ENCODE results near the gene GIPC3.

Gene GIPC3

DNA sequence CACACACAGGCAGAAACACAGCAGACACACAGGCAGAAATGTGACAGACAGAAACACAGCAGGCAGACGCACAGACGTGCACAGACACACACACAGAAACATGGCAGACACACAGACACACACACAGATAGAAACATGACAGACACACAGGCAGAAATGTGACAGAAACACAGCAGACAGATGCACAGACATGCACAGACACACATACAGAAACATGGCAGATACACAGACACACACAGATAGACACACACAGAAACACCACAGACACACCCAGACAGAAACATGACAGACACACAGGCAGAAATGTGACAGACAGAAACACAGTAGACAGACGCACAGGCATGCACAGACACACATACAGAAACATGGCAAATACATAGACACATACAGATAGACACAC is 20.1 kb downstream of the GIPC3 start:
- no peak for DNase-seq (ENCODE audit: low spot score)

DNA sequence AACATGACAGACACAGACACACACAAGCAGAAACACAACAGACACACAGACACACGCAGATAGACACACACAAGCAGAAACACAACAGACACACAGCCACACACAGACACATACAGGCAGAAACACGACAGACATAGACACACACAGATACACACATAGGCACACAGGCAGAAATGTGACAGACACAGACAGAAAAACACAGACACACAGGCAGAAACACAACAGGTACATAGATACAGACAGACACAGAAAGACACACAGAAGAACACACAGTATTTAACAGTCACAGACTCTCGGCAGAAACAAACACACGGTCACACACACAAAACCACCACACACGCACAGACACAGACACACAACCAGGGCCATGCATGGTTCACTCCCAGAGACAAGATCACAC is 20.5 kb downstream of the GIPC3 start:
- no peak for DNase-seq (ENCODE audit: low spot score)

DNA sequence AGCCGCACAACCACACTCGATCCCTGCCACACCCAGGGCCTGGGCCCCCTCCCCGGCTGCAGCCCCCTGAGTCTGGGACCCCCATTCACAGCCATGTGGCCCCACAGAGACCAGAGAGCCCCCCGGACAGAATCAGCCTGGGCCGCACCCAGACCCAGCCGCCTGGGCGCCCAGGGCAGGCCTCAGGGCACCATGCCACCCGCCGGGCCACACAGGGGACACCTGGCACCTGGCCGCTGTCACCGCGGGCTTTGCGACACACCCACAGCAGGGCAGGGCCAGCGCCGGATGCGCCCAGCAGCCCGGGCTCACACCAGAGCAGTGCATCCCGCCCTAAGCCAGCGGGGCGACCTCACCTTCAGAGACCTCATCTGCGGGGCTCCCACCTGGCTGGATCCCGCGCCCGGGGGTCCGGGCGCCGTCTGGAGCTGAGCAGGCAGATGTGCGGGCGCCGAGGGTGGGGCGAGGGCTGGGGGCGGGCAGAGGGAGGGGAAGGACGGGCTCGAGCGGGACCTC is 21.0 kb downstream of the GIPC3 start:
- DNase-seq (ENCODE audit: low spot score), result peak; percentile 54

DNA sequence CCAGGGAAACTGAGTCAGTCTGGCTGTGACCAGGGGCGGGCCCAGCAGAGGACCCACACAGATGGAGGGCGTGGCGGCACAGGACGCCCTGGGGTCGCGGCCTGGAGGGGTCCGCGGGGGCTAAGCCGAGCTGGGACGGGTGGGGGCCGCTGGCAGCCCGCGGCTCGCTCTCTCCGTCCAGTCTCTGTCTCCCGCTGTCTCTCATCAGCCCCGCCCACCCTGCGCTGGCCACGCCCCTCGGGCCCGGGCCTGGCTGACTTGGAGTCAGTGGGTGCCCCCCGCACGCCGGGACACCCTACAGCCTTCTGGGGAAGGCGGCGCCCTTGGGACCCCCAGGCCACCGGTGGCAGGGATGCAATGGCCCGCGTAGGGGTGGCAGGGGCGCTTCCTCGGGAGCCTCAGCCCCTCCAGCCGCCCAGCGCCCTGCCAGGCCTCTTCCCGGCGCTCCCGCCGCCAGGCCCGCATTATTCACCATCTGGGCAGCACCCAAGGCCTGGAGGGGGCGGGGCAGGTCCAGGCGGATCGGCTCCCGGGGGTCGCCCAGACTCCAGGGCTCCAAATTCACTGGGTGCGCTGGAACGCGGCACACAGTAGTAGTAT is 21.5 kb downstream of the GIPC3 start, which contains the start of gene TBXA2R:
Gene TBXA2R, minus strand, starts transcription at position 186 of the 600 bp plus-strand sequence. CDS start 6,241 bp downstream, outside the sequence.
- DNase-seq (ENCODE audit: low spot score), result peak; percentile 96

DNA sequence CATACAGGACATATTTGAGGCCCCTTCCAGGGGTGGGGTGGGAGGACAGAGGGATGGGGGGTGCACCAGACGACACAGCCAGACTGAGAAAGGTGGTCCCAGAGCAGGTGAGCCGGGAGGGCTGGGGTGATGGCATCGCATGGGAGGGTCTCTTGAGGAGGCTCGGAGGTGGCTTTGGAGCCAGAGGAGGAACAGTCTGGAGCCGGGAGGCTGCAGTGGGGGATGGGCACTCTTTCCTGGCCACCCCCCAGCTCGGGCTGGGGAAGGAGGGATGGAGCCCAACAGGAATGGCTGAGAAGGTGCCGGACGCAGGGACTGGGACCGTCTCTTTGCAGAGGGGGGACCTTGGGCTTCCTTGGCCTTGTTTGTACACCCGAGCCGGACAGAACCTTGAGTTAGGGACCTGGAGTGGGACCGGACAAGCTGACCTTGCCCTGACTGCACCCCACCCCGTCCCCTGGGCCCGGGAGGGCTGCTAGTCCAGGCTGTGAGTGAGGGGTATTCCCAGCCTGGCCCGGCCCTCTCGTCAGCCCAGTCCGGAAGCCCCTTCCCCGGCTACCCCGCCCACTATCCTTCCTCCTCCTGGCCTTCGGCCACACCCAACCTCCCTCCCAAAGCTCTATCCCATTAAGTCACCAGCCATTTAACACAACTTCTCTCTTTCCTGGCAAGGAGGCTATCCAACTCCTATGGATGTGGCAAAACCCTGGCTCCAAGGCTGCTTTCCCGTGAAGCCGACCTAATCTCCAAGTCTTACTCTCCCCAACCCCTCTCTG is 22.2 kb downstream of the GIPC3 start:
- DNase-seq (ENCODE audit: low spot score), result peak; percentile 71

DNA sequence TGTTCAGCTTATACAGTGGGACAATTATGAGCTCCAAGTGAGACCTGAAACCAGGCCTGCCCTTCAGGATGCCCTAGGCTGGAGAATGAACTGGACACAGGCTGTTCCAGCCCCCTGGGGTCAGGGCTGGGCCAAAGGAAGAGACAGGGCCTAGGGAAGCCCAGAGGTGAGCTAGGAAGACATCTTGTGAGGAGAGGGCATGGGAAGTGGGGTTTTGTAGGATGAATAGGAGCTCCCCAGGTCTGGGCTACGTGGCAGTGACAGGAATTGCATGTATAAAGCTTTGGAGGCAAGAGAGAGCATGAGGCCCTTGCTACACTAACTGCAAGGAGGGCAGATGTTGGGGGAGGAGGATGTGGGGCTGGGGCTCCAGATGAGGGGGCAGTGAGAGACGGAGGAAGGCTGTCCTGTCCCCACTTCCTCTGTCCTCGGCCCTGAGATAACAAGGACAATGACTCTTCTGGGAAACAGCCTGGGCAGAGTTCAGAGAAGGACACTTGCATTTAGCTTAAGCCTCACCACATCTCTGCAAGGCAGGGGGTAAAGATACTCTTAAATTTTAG is 22.9 kb downstream of the GIPC3 start:
- DNase-seq (ENCODE audit: low spot score), result no peak

DNA sequence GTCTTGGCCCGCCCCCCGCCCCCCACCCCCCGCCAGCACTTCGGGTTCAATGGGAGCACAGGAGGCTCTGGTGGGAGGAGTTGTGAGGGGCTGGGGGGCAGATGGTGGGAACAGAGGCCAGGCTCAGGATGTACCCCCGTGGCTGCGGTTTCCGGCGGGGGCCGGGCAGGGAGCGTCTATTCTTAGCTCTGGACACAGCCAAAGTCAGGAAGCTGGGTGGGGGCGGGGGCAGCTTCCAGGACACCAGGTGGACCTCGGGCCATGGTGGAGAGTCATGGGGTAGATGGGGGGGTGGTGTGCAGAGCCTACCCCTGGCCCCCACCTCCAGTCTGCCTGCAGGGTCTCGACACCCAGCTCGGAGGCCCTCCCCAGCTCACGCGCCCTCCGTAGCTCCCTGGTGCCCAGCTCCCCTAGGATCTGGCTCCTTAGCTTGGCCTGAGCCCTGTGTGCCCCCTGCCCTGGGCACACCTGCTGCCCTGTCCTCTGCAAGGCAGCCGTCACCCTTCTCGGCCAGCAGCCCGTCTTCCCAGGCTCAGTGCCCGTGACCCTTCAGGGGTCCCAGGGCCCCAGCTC is 23.6 kb downstream of the GIPC3 start:
- no peak for DNase-seq (ENCODE audit: low spot score)

DNA sequence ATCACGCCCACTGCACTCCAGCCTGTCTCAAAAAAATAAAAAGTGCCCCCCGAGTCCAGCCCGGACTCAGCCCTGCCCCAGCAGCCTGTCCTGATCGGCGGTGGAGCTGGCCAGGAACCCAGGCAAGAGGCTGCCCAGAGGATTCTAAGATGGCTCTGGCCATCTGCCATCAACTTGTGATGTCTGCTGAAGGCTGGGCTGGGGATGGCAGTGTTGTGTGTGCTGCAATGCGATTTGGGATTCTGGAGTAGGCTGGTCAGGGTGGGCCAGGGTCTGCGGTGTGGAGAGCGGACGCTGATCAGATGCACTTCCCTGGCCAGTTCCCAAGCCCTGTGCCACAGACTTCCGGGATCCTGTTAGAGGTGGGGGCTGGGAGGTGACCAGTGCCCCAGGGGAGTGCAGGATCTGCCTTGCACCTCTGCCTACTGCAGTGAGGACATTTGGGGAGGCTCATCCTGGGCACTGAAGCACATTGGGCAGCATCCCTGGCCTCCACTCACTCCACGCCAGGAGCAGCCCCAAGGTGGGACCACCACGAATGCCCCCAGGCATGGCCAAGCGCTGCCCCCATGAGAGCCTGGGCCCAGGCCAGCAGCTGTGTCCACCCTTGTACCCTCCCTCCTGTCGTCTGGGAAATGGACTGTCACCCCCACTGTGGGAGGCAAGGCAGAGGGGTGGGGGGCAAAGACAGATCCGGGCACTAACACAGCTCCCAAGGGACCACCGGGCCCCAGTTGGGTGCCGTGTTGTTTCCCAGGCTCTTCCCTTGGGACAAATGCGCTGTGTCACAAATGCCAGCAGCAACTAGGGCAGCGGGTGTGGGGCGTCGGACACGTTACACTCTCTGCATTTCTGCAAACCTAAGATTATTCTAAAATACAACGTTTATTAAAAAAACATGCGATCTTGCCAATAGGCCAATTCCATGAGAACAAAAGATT is 24.8 kb downstream of the GIPC3 start:
- no peak for DNase-seq (ENCODE audit: low spot score)

DNA sequence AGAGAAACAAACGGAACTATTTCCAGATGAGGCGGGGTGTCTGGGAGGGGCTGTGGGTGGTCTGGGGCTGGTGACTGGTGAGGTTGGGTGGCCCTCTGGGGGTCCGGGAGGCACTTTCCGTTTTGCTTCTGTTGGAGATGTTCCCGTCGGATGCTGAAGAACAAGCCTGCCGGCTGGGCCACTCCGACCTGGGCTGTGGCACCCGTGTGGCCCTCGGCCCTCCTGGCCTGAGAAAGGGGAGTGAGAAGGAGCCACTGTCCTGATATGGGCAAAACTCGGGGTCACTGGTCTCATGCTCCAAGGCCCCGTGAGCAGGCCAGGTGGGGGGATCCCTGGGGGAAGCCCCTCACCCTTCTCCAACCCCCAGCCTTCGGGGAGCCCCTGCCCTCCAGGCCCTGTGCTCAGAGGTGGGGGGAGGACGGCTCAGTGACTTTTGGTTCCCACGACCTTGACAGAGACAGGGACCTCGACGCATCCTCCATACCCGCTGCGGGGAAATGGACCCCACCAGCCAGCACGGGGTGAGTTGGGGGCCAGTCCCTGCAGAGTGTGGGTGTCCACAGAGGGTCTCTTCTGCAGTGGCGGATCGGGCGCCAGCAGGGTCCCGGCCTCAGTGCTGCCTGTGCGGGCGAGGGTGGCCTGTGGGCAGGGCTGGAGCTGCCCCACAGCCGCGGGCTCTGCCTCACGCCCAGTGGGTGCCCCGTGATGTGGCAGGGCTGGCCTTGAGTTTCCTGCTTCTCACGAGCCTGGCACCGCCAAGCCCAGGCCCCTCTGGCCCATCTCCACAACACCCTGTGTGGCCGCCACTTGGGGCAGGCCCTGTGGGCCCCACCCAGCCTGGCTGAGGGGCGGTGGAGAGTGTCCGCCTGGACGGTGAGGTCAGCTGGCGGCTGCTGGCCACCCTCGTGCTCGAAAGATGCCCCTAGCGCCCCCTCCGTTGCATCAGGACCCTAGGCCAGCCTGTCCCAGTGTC is 25.8 kb downstream of the GIPC3 start:
- DNase-seq (ENCODE audit: low spot score), result no peak

DNA sequence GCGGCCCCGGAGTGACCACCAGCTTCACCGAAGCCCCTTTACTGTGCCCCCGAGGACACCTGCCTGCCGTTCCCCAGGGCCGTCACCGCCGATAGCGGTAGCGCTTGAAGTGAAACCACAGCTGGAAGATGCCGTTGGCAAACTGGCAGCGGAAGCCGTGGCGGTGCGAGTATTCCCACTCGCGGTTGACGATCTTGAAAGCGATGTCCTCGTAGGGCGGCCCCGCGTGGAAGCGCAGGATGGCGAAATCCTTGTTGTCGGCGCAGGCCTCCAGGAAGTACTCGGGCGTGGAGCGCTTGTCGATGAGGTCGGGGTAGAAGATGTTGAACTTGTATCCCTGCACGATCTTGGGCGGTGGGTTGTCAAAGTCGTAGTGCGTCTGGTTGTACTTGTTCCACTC is 26.6 kb downstream of the GIPC3 start:
- DNase-seq (ENCODE audit: low spot score), result no peak

DNA sequence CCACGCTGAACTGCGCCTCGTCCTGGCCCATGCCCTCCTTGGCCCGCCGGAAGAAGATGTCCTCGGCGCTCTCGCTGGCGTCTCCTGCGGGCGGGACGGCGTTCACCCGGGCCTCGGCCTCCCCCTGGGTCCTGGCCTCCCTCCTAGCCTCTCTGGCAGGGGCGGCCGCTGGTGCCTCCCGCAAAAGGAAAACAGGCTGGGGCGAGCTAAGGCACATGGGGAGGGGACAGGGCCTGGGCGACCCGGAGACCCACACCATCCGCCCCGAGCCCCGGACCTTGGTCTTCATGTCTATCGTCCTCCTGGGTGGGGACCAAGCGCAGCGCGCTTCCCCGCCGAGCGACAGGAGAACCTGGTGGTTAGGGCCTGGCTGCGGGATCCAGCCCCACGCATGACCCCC is 27.1 kb downstream of the GIPC3 start:
- DNase-seq (ENCODE audit: low spot score), result no peak

DNA sequence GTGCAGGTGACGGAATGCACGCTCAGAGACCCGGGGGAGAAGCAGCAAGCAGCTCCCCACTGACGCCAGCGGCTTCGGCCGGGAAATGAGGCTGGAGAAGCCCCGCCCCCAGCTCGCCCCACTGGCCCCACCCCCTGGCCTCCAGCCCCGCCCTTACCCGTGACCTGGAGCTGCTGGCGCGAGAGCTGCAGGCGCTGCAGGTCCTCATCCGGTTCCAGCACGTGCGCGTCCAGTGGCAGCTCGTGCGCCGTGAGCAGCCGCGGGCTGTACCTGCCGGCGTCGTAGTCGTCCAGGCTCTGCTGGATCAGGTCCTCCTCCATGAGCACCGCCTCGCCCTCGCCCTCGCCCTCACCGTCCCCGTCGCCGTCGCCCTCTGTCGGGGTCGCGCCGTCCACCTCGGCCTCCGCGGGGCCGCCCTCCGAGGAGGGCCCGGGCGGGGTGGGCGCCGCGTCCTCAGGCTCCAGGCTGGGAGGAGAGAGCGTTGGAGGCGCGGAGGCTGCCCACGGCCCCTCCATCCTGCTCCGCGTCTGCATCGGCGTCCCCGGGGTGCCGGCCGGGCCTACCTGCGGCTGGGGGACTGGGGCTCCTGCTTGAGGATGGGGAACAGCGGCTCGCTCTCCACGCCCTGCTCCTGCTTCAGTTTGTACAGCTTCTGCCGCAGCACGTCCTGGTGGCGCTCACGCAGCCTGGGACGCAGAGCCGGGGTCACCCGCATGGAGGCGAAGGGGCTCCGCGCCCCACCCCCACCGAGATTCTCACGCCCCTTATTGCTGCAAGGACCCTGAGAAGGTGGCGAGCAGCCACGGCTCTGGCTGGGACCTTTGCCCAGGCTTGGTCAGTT is 27.8 kb downstream of the GIPC3 start:
- DNase-seq (ENCODE audit: low spot score), result no peak

DNA sequence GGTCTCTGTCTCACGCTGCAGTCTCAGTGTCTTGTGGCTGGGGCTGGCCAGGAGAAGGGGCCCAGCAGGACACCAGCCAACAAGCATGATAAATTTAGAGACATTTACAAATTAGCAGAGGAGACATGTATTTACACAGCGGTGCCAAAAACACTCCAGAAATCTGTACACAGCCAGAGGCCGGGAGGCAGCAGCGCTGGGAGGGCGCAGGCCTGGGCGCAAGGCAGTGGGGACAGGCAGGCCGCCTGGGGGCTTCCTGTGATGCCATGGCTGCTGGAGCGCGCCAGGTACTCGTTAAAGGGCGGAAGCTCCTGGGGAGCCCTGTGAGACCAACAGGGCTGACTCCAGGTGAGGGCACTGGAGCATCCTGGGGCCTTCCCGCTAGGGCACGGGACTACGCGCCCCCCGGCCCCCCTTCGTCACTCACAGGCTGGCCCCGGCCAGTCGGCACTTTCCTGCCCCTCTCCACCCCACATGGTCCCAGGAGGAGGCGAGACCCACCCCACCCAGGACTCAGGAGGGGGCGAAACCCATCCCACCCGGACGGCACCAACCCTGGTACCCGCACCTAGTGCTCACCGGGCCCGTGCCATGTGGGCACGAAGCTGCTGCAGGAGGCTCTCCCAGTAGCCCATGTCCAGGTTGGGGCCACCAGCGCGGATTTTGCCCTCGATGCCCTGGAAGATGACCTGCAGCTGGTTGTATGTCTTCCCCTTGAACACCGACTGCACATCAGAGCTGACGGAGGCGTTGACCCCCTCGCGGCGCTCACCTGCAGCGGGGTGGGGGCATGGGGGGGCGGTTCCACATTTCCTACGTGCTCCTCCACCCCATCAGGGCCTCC is 28.8 kb downstream of the GIPC3 start:
- no peak for DNase-seq (ENCODE audit: low spot score)

DNA sequence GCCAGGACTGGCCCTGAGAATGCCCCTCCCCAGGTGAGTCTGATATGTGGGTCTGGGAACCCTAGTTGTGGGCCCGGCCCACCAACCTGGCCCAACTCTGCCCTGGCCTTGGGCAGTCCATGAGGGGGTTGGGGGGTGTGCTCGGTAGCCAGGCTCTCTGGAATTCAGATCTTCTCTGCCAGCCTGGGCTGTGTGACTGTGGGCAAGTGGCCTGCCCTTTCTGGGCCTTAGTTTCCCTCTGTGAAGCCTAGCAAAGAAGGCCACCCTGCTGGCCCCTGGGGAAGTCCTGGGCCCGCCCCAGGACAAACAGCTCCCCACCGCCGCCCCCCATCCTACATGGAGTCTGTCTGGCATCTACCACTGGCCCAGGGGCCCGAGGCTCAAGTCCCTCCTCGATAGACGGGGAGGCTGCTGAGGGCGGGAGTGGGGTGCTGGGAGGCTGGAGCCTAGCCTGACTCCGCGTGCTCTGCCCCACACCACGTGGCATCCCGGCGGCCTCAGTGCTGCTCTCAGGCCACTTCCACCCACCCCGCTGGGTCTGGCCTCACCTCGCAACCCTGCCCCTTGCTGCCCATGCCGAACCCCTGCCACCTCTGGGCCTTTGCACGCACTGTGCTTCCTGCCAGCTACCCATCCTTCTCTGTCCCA is 29.7 kb downstream of the GIPC3 start:
- no peak for DNase-seq (ENCODE audit: low spot score)

DNA sequence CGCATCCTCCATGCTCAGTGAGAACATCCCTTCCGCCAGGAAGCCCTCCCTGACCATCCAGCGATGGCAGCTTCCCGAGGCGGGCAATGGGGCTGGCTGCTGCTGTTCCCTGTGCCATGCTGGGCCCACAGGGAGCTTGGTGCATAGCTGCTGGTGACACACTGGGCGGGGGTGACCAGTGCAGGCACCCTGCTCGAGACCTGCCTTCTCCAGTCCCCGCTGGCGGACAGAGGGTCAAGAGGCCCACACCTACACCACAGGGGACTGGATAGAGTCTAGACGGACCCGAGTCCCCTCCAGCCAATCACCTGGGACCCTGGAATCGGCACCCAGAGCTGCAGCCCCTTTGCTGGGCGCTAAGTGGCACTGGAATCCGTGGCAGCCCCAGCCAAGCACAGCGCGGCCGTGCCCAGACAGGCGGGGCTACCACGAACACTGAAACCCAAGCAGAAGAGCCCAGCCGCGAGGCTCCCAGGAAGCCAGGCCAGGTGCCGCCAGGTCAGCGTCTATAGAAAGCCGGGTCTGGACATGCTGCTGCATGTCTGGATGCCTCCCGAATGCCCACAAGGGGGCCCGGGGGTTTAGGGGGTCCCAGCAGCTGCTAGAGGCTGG is 30.4 kb downstream of the GIPC3 start:
- DNase-seq (ENCODE audit: low spot score), result no peak

DNA sequence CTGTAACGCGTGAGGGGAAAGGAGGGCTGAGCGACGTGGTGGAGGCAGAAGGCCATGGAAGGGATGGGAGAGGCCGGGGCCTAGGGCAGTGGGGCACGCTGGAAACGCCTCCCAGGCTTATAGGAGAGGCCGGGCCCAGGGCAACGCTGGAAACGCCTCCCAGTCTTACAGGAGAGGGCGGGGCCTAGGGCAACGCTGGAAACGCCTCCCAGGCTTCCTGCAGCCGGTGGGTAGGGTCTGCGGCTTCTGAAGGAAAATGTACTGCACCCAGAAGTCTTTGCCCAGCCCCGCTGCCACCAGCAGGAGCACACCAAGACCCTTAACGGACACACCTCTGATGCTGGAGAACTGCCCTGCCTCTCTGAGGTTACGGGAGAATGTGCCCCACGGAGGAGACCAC is 32.2 kb downstream of the GIPC3 start:
- DNase-seq (ENCODE audit: low spot score), result no peak

DNA sequence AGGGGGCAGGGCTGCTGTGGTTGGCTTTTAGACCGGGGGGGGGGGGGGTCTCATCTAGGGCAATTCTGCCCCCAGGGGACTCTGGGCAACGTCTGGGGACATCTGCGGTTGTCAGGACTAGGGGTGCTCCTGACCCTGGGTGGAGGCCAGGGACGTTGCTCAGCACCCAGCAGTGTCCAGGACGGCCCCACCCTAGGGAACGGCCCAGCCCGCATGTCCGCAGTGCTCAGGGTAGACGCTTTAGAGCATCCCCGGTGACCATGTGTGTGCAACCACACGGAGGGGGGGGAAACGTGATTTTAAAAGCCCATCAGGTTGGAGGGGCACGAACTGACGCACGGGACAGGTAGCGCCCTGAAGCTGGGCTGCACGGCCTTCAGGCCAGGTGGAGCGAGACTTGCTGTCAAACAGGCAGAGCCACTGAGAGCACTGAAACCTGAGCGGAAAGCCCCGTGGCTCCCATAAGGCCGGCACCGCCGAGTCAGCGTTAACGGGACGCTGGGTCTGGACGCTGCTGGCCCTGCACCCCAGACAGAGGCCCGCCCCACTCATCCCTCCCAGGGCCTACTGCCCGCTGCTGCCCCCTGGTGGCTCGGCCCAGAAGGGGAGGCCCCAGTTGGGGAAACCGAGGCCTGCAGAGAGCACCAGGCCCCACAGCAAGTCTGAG is 33.0 kb downstream of the GIPC3 start:
- peak; percentile 94 for DNase-seq (ENCODE audit: low spot score)

Data from GM03348 (cell line).